ENCODE results near the gene ESD.
"Not testable (repeated sequence)": the region's sequence is repeated elsewhere in the genome, so short reads cannot be mapped to it uniquely, and the experiment has no call there.

ESD gene

GRCh38 chr13:46804391-46804815 lies 7.4 kb upstream of the ESD start:
- no peaks in the 10 kb centered on the region for H3K9me3 Mint-ChIP-seq
- no peak overlapping the region for H3K4me3 Mint-ChIP-seq
- no peaks in the 10 kb centered on the region for H3K27me3 Mint-ChIP-seq
- H3K36me3 Mint-ChIP-seq: no peaks in the 10 kb centered on the region
- no peak overlapping the region for H3K27ac Mint-ChIP-seq
- no peaks in the 10 kb centered on the region for H3K4me1 Mint-ChIP-seq

- Mint-ChIP-seq H3K27me3 (no peaks in the 10 kb centered on the region), H3K36me3 (no peaks in the 10 kb centered on the region), H3K27ac (no peak overlapping the region), H3K4me1 (no peaks in the 10 kb centered on the region), H3K4me3 (no peak overlapping the region), H3K9me3 (no peaks in the 10 kb centered on the region)
These were observed 6.6 kb upstream of the ESD start for GRCh38 chr13:46803586-46803985.

DNA sequence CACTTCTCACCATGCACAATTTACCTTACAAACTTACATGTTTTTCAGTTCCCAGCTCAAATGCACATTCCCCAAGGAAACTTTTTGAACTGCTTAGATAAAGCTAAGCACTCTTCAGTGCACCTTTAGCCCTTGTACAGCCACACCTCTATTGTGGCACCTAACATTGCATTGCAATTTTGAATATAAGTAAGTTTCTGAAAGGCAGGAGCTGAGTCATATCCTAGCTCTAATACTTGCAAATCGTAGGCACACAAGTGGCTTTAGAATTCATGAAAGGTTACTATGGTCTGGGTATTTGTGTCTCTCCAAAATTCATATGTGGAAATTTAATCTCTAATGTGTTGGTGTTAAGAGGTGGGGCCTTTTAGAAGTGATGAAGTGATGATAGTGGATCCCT lies 4.9 kb upstream of the ESD start:
- H3K4me3 Mint-ChIP-seq: no peak overlapping the region
- H3K36me3 Mint-ChIP-seq: no peaks in the 10 kb centered on the region
- no peak overlapping the region for H3K27ac Mint-ChIP-seq
- H3K4me1 Mint-ChIP-seq: peaks cover 7% of the 10 kb centered on the region
- H3K9me3 Mint-ChIP-seq: no peaks in the 10 kb centered on the region
- H3K27me3 Mint-ChIP-seq: no peaks in the 10 kb centered on the region

- Mint-ChIP-seq H3K36me3 (peaks cover 7% of the 10 kb centered on the region), H3K4me3 (no peak overlapping the region), H3K27me3 (no peaks in the 10 kb centered on the region), H3K4me1 (peaks cover 27% of the 10 kb centered on the region), H3K27ac (no peak overlapping the region), H3K9me3 (no peaks in the 10 kb centered on the region)
These were observed 2.2 kb upstream of the ESD start for GRCh38 chr13:46799139-46799538.

GRCh38 chr13:46797501-46798237 lies 708 bp upstream of the ESD start:
- no peaks in the 10 kb centered on the region for H3K9me3 Mint-ChIP-seq
- peak overlapping the region; percentile 100 for H3K4me3 Mint-ChIP-seq
- H3K27me3 Mint-ChIP-seq: no peaks in the 10 kb centered on the region
- H3K4me1 Mint-ChIP-seq: peaks cover 41% of the 10 kb centered on the region
- peak overlapping the region; percentile 99 for H3K27ac Mint-ChIP-seq
- peaks cover 7% of the 10 kb centered on the region for H3K36me3 Mint-ChIP-seq

GRCh38 chr13:46796129-46796514 lies 839 bp downstream of the ESD start:
- no peaks in the 10 kb centered on the region for H3K27me3 Mint-ChIP-seq
- H3K27ac Mint-ChIP-seq: peak overlapping the region; percentile 99
- H3K36me3 Mint-ChIP-seq: peaks cover 7% of the 10 kb centered on the region
- no peaks in the 10 kb centered on the region for H3K9me3 Mint-ChIP-seq
- H3K4me1 Mint-ChIP-seq: peaks cover 43% of the 10 kb centered on the region
- H3K4me3 Mint-ChIP-seq: peak overlapping the region; percentile 100

DNA sequence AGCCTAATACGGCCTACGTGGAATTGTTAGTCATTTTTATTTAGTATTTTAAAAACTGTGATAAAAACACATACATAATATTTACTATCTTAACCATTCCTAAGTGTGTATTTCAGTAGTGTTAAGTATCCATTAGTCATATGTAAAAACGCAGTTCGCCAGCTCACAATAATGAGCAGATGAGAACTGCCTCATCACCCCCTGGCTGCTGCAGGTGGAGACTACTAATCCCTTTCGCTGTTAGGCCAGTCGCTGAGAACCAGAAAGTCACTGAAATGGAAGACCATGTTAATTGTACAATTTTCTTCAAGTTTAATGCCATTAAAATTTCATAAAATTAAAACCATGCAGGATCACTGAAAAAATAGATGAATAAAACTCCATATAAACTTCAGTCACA lies 1.6 kb downstream of the ESD start:
- Mint-ChIP-seq H3K9me3 (no peaks in the 10 kb centered on the region), H3K27me3 (no peaks in the 10 kb centered on the region), H3K27ac (peak overlapping the region; percentile 68), H3K4me1 (peaks cover 50% of the 10 kb centered on the region), H3K4me3 (peak overlapping the region; percentile 100), H3K36me3 (peaks cover 14% of the 10 kb centered on the region)

DNA sequence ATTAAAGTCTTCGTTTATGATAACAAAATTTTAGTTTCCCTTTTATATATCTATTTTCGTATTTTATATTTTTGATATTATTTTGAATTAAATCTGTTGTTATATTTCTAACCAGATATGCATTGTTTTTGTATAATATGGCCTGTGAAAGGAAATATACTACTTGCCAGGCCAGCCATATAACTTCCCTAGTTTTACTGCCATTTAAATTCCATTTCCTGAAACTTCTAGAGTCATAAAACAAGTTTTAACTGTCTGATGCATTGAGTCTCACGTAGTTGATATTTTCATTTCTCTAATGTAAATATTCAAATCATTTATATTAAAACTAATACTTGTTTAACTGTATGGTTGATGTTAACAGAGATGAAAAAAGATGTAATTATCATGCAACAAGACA lies 13.5 kb downstream of the ESD start:
- no peak overlapping the region for H3K27ac Mint-ChIP-seq
- H3K4me3 Mint-ChIP-seq: no peak overlapping the region
- peaks cover 22% of the 10 kb centered on the region for H3K36me3 Mint-ChIP-seq
- no peaks in the 10 kb centered on the region for H3K9me3 Mint-ChIP-seq
- H3K27me3 Mint-ChIP-seq: no peaks in the 10 kb centered on the region
- peaks cover 10% of the 10 kb centered on the region for H3K4me1 Mint-ChIP-seq

DNA sequence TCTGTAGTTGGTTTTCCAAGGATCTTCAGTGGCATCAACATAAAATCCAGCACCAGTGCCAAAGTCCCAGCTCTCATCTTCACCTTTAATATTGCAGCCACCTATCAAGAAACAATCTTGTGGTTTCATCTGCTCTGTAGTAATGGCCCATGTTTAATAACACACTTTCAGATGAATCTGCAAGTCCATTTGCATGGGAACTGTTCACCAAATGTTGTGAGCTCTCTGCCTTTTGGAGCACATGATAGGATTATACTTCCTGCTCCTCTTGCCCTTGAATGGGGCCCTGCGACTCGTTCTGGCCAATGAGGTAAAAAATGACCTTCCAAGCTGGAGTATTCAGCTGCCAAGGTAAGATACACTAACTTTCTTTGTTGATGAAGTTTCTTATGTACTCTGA lies 14.3 kb downstream of the ESD start:
- Mint-ChIP-seq H3K36me3 (peaks cover 27% of the 10 kb centered on the region), H3K27me3 (no peaks in the 10 kb centered on the region), H3K4me3 (no peak overlapping the region), H3K4me1 (peaks cover 4% of the 10 kb centered on the region), H3K27ac (no peak overlapping the region), H3K9me3 (no peaks in the 10 kb centered on the region)

- no peaks in the 10 kb centered on the region for H3K27me3 Mint-ChIP-seq
- peaks cover 27% of the 10 kb centered on the region for H3K36me3 Mint-ChIP-seq
- no peak overlapping the region for H3K27ac Mint-ChIP-seq
- no peak overlapping the region for H3K4me3 Mint-ChIP-seq
- H3K9me3 Mint-ChIP-seq: no peaks in the 10 kb centered on the region
- H3K4me1 Mint-ChIP-seq: no peaks in the 10 kb centered on the region
These were observed 14.9 kb downstream of the ESD start for GRCh38 chr13:46782066-46782465.

- peaks cover 36% of the 10 kb centered on the region for H3K36me3 Mint-ChIP-seq
- no peak overlapping the region for H3K4me3 Mint-ChIP-seq
- no peaks in the 10 kb centered on the region for H3K27me3 Mint-ChIP-seq
- no peaks in the 10 kb centered on the region for H3K4me1 Mint-ChIP-seq
- H3K27ac Mint-ChIP-seq: no peak overlapping the region
- no peaks in the 10 kb centered on the region for H3K9me3 Mint-ChIP-seq
These were observed 18.1 kb downstream of the ESD start for GRCh38 chr13:46778890-46779289.

GRCh38 chr13:46778095-46778494 lies 18.9 kb downstream of the ESD start:
- H3K4me3 Mint-ChIP-seq: no peak overlapping the region
- no peaks in the 10 kb centered on the region for H3K9me3 Mint-ChIP-seq
- H3K36me3 Mint-ChIP-seq: peaks cover 41% of the 10 kb centered on the region
- no peaks in the 10 kb centered on the region for H3K27me3 Mint-ChIP-seq
- H3K27ac Mint-ChIP-seq: no peak overlapping the region
- H3K4me1 Mint-ChIP-seq: no peaks in the 10 kb centered on the region

- no peak overlapping the region for H3K27ac Mint-ChIP-seq
- H3K36me3 Mint-ChIP-seq: peaks cover 44% of the 10 kb centered on the region
- H3K4me1 Mint-ChIP-seq: no peaks in the 10 kb centered on the region
- H3K4me3 Mint-ChIP-seq: no peak overlapping the region
- no peaks in the 10 kb centered on the region for H3K27me3 Mint-ChIP-seq
- H3K9me3 Mint-ChIP-seq: no peaks in the 10 kb centered on the region
These were observed 21.4 kb downstream of the ESD start for GRCh38 chr13:46775385-46776107.

GRCh38 chr13:46773541-46773940 lies 23.4 kb downstream of the ESD start:
- Mint-ChIP-seq H3K4me3 (no peak overlapping the region), H3K4me1 (no peaks in the 10 kb centered on the region), H3K36me3 (peaks cover 51% of the 10 kb centered on the region), H3K9me3 (no peaks in the 10 kb centered on the region), H3K27me3 (no peaks in the 10 kb centered on the region), H3K27ac (no peak overlapping the region)

DNA sequence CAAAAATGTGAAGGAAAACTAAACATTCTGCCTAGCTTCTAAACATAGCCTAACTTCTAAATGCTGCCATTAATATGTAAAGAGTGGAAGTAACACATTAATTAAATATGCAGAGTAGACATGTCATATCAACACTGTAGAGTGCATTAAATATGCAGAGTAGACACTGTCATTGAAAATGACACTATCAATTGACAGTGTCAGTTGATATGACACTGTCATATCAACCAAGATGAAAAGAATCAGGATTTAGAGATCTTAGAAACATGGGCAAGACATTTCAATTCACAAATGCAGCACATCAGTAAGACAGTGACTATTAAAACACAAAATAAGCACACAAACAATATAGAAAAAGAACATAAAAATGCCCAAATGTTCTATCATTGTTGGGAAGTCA lies 25.3 kb downstream of the ESD start:
- Mint-ChIP-seq H3K4me3 (no peak overlapping the region), H3K9me3 (no peaks in the 10 kb centered on the region), H3K27ac (no peak overlapping the region), H3K4me1 (no peaks in the 10 kb centered on the region), H3K36me3 (peaks cover 42% of the 10 kb centered on the region), H3K27me3 (no peaks in the 10 kb centered on the region)

DNA sequence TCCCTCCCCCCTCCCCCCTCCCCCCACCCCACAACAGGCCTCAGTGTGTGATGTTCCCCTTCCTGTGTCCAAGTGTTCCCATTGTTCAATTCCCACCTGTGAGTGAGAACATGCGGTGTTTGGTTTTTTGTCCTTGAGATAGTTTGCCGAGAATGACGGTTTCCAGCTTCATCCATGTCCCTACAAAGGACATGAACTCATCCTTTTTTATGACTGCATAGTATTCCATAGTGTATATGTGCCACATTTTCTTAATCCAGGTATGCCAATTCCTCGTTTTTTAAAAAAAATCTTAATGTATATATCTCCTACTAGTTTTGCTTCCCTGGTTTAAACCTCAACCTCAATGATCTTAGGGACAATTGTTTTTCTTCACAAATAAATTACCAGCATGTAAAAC lies 27.0 kb downstream of the ESD start:
- not testable (repeated sequence) for H3K27ac Mint-ChIP-seq, H3K9me3 Mint-ChIP-seq, H3K4me3 Mint-ChIP-seq, H3K27me3 Mint-ChIP-seq, H3K4me1 Mint-ChIP-seq
- peaks cover 35% of the 10 kb centered on the region for H3K36me3 Mint-ChIP-seq
